ENCODE measurements around the gene THADA.

- TF ChIP-seq CTCF (IDR thresholded peaks at IDR 0.05; ENCODE audit: insufficient read depth, low read length) (no peak), REST (IDR thresholded peaks at IDR 0.05; ENCODE audit: insufficient replicate concordance, low read depth) (no peak), POLR2AphosphoS5 (IDR thresholded peaks at IDR 0.05; ENCODE audit: low read depth) (no peak), GABPA (IDR thresholded peaks at IDR 0.05; ENCODE audit: low read depth) (no peak), SPI1 (IDR thresholded peaks at IDR 0.05; ENCODE audit: borderline replicate concordance, low read depth) (no peak)
These were observed 198.4 kb downstream of the THADA start for GRCh38 chr2:43397411-43397810.

All from HL-60 (cell line).